GM23338 (cell line): ENCODE results near the gene CYSRT1. TPM values are rescaled to one million over a fixed set of nuclear protein-coding genes. Genes with fewer than 3 reads are reported as not detected.
A peak's percentile ranks its signal among the peaks of the same experiment; 100 is the strongest.

Source experiments
- ATAC-seq: fragments of 200-7000 bp; cut with Tn5 transposase; 3 replicates; pipeline ENCODE4 v1.9.1; 2020
- DNase-seq: peaks from one replicate; pipeline ENCODE4 v3.0.0-alpha.2; 2015; ENCODE audit warnings: low spot score
- H2AFZ ChIP-seq: fragments of 200-600 bp; sonication (generic); 2 replicates; pipeline ENCODE4 v1.8.0; 2016; ENCODE audit warnings: antibody characterized with exemption, mild to moderate bottlenecking, moderate library complexity
- H3F3A ChIP-seq: fragments of 200-600 bp; sonication (generic); replicated peaks from 2 replicates; pipeline ENCODE4 v1.8.0; 2017; ENCODE audit warnings: antibody characterized with exemption, mixed run types, low read depth
- H3K27ac ChIP-seq: fragments of 200-600 bp; sonication (generic); 2 replicates; pipeline ENCODE4 v1.6.1; 2016; ENCODE audit warnings: low read depth
- H3K27me3 ChIP-seq: fragments of 200-600 bp; sonication (generic); 2 replicates; pipeline ENCODE4 v1.8.0; 2016; ENCODE audit warnings: mild to moderate bottlenecking, mixed run types, moderate library complexity; ENCODE audit not compliant: insufficient read depth
- H3K36me3 ChIP-seq: fragments of 200-600 bp; sonication (generic); 2 replicates; pipeline ENCODE4 v1.8.0; 2016; ENCODE audit warnings: mild to moderate bottlenecking; ENCODE audit not compliant: insufficient read depth
- H3K4me1 ChIP-seq: fragments of 200-600 bp; sonication (generic); 2 replicates; pipeline ENCODE4 v1.8.0; 2016; ENCODE audit warnings: mild to moderate bottlenecking, moderate library complexity; ENCODE audit not compliant: insufficient read depth
- H3K4me2 ChIP-seq: fragments of 200-600 bp; sonication (generic); 2 replicates; pipeline ENCODE4 v1.7.1; 2017; ENCODE audit warnings: mixed run types
- H3K4me3 ChIP-seq: fragments of 200-600 bp; sonication (generic); 2 replicates; pipeline ENCODE4 v1.6.1; 2016; ENCODE audit warnings: mixed run types
- H3K79me2 ChIP-seq: fragments of 200-600 bp; sonication (generic); replicated peaks from 2 replicates; pipeline ENCODE4 v1.8.0; 2017; ENCODE audit warnings: mild to moderate bottlenecking; ENCODE audit not compliant: insufficient read depth
- H3K9me2 ChIP-seq: fragments of 200-600 bp; sonication (generic); 2 replicates; pipeline ENCODE4 v1.8.0; 2017; ENCODE audit not compliant: insufficient read depth
- H4K20me1 ChIP-seq: fragments of 200-600 bp; sonication (generic); replicated peaks from 2 replicates; pipeline ENCODE4 v1.8.0; 2017; ENCODE audit warnings: mild to moderate bottlenecking; ENCODE audit not compliant: insufficient read depth
- H3K27ac Mint-ChIP-seq: 2 replicates; pipeline ENCODE4 v1.8.0; 2020; ENCODE audit warnings: inconsistent platforms, mild to moderate bottlenecking, moderate library complexity, mixed read lengths
- H3K27me3 Mint-ChIP-seq: 3 replicates; pipeline ENCODE4 v1.8.0; 2022; ENCODE audit warnings: low read depth, mild to moderate bottlenecking, moderate library complexity, mixed read lengths, inconsistent platforms; ENCODE audit not compliant: insufficient read depth, poor library complexity
- H3K36me3 Mint-ChIP-seq: 3 replicates; pipeline ENCODE4 v1.8.0; 2021; ENCODE audit warnings: low read depth, mild to moderate bottlenecking, inconsistent platforms, moderate library complexity, mixed read lengths
- H3K4me1 Mint-ChIP-seq: 3 replicates; pipeline ENCODE4 v1.8.0; 2020; ENCODE audit warnings: mild to moderate bottlenecking, inconsistent platforms, mixed read lengths
- H3K4me3 Mint-ChIP-seq: 3 replicates; pipeline ENCODE4 v1.8.0; 2021; ENCODE audit warnings: moderate library complexity, mild to moderate bottlenecking, inconsistent platforms, mixed read lengths
- H3K9me3 Mint-ChIP-seq: 3 replicates; pipeline ENCODE4 v1.8.0; 2020; ENCODE audit warnings: moderate library complexity, mild to moderate bottlenecking, inconsistent platforms, mixed read lengths
- polyA plus RNA-seq: library from polyadenylated mRNA; unstranded; fragments of >200 nt; fragmentation: Nextera tagmentation; extraction: Ambion mirVana; gene quantifications from 2 replicates; pipeline ENCODE4 v1.2.1, GENCODE V29; 2016
- total RNA-seq: library from RNA; depleted of rRNA; stranded (reverse); fragments of >200 nt; shearing (Covaris generic); gene quantifications from 2 replicates; pipeline ENCODE4 v1.2.3, GENCODE V29; 2014
- TF ChIP-seq, protein P1 (sequence below), 2 experiments: fragments of 200-600 bp in 1 of 2; sonication (generic) in 1 of 2; conservative IDR thresholded peaks; 2 replicates each; pipeline versions ENCODE4 v1.5.1 to v1.6.1; 2016 to 2017; ENCODE audit warnings: antibody characterized with exemption in 2 of 2, low read depth in 2 of 2, mild to moderate bottlenecking in 2 of 2, moderate library complexity in 1 of 2
- TF ChIP-seq, protein P2 (sequence below): IDR thresholded peaks from one replicate; pipeline ENCODE4 v1.6.1; 2018; ENCODE audit warnings: antibody characterized with exemption; ENCODE audit not compliant: unreplicated experiment
- TF ChIP-seq, protein P3 (sequence below): fragments of 250-450 bp; sonication (Bioruptor Pico); IDR thresholded peaks from 2 replicates; pipeline ENCODE4 v1.5.0; 2020; ENCODE audit warnings: mild to moderate bottlenecking, moderate library complexity

The CYSRT1 gene
- total and polyA plus RNA-seq, 2 experiments from 2014 or later: 2.0 to 3.2 TPM

DNA sequence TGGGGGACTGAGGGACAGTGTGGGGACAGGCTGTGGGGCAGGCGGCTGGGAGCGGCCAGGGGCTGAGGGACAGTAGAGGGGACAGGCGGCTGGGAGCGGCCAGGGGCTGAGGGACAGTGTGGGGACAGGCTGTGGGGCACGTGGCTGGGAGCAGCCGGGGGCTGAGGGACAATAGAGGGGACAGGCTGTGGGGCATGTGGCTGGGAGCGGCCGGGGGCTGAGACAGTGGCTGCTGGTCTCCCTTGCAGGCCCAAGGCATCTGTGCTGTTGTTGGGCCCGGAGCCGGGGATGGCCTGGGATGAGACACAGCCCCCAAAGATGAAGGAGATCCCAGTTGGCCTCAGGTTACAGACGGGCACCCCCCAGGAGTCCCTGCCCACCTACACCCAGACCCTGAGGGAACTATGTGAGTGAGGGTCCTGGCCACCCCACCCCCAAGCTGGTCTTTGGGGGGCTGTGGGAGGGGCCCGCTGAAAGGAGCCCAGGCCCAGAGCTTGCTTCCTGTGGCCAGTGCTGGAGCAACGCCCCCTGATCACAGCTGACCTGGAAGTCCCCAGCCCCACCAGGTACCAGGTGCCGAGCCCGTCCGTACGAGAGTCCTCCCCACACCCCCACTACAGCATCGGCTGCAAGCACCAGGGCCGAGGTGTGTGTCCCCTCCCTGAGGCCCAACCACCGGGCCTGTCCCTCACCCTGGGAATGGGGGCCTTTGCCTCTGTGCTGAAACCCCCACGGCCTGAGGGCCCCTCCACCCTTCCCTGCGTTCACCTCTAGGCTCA, 26.7 kb downstream of the CYSRT1 start (continued):
- TF ChIP-seq, protein P1, sequence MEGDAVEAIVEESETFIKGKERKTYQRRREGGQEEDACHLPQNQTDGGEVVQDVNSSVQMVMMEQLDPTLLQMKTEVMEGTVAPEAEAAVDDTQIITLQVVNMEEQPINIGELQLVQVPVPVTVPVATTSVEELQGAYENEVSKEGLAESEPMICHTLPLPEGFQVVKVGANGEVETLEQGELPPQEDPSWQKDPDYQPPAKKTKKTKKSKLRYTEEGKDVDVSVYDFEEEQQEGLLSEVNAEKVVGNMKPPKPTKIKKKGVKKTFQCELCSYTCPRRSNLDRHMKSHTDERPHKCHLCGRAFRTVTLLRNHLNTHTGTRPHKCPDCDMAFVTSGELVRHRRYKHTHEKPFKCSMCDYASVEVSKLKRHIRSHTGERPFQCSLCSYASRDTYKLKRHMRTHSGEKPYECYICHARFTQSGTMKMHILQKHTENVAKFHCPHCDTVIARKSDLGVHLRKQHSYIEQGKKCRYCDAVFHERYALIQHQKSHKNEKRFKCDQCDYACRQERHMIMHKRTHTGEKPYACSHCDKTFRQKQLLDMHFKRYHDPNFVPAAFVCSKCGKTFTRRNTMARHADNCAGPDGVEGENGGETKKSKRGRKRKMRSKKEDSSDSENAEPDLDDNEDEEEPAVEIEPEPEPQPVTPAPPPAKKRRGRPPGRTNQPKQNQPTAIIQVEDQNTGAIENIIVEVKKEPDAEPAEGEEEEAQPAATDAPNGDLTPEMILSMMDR (conservative IDR thresholded peaks at IDR 0.05; ENCODE audit: low read depth in 2 of 2): no peak
- TF ChIP-seq, protein P2, sequence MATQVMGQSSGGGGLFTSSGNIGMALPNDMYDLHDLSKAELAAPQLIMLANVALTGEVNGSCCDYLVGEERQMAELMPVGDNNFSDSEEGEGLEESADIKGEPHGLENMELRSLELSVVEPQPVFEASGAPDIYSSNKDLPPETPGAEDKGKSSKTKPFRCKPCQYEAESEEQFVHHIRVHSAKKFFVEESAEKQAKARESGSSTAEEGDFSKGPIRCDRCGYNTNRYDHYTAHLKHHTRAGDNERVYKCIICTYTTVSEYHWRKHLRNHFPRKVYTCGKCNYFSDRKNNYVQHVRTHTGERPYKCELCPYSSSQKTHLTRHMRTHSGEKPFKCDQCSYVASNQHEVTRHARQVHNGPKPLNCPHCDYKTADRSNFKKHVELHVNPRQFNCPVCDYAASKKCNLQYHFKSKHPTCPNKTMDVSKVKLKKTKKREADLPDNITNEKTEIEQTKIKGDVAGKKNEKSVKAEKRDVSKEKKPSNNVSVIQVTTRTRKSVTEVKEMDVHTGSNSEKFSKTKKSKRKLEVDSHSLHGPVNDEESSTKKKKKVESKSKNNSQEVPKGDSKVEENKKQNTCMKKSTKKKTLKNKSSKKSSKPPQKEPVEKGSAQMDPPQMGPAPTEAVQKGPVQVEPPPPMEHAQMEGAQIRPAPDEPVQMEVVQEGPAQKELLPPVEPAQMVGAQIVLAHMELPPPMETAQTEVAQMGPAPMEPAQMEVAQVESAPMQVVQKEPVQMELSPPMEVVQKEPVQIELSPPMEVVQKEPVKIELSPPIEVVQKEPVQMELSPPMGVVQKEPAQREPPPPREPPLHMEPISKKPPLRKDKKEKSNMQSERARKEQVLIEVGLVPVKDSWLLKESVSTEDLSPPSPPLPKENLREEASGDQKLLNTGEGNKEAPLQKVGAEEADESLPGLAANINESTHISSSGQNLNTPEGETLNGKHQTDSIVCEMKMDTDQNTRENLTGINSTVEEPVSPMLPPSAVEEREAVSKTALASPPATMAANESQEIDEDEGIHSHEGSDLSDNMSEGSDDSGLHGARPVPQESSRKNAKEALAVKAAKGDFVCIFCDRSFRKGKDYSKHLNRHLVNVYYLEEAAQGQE: no peak

DNA sequence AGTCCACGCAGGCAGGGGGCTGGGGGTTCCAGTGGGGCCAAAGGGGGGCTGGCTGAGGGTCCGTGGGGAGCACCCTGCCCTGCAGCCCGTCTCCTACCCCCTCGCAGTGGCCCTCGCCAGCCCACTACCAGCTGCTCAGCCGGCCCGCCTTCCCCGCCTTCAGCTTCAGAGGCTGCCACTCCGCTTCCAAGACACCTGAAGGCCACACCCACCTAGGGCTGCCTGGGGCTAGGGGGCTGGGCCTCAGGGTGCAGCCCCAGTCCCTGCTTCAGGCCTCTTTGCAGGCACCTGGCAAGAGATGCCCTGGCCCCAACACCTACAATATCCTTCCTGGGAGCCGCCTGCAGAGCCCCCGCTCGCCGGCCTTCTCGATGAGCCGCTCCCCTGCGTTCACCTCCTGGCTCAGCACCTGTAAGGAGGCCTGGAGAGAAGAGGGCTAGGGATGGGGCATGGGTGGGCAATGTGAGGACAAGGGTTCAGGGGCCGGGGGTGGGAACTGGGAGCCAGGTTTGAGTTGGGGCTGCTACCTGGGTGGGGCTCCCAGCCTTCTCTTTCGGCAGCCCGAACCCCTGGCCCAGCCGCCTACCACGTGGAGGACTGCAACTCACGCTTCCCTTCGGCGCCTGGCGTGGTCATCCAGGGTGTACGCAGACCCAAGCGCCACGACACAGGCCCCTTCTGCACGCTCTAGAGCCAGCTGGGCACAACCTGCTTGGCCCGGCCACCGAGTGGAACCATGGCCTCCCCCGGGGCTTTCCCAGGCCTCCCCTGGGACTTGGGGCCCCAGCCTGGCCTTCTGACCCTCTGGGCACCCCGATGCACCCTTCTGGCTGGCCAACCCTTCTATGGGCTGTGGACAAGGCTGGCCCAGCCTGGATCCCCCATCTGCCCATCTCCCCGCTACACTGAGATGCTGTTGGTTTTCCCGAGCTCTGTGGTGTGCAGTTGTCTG, 27.9 kb downstream of the CYSRT1 start:
- Histone ChIP-seq H3K4me2 (no peak overlapping the region), H3K9me2 (no peaks in the 10 kb centered on the region), H2AFZ (no peak overlapping the region), H3K27ac (no peak overlapping the region), H3K4me3 (no peak overlapping the region), H3K4me1 (peaks cover 13% of the 10 kb centered on the region; the same call in 1 of the 2 replicates), H3K36me3 (no peaks in the 10 kb centered on the region; the same call in 1 of the 2 replicates), H3K27me3 (peaks cover 4% of the 10 kb centered on the region; the same call in 1 of the 2 replicates), H3K79me2 (peaks cover 20% of the 10 kb centered on the region), H3F3A (peaks cover 5% of the 10 kb centered on the region), H4K20me1 (no peaks in the 10 kb centered on the region; the same call in 1 of the 2 replicates)
- peak; percentile 68 for ATAC-seq
- peaks cover 11% of the 10 kb centered on the region for H3K4me1 Mint-ChIP-seq
- H3K27ac Mint-ChIP-seq: no peak overlapping the region
- H3K36me3 Mint-ChIP-seq: peaks cover 8% of the 10 kb centered on the region; the same call in 2 of the 3 replicates
- H3K27me3 Mint-ChIP-seq: peaks cover 21% of the 10 kb centered on the region
- peak; percentile 60 for DNase-seq
- H3K9me3 Mint-ChIP-seq: no peaks in the 10 kb centered on the region
- no peak overlapping the region; the same call in 2 of the 3 replicates for H3K4me3 Mint-ChIP-seq
- TF ChIP-seq, protein P3, sequence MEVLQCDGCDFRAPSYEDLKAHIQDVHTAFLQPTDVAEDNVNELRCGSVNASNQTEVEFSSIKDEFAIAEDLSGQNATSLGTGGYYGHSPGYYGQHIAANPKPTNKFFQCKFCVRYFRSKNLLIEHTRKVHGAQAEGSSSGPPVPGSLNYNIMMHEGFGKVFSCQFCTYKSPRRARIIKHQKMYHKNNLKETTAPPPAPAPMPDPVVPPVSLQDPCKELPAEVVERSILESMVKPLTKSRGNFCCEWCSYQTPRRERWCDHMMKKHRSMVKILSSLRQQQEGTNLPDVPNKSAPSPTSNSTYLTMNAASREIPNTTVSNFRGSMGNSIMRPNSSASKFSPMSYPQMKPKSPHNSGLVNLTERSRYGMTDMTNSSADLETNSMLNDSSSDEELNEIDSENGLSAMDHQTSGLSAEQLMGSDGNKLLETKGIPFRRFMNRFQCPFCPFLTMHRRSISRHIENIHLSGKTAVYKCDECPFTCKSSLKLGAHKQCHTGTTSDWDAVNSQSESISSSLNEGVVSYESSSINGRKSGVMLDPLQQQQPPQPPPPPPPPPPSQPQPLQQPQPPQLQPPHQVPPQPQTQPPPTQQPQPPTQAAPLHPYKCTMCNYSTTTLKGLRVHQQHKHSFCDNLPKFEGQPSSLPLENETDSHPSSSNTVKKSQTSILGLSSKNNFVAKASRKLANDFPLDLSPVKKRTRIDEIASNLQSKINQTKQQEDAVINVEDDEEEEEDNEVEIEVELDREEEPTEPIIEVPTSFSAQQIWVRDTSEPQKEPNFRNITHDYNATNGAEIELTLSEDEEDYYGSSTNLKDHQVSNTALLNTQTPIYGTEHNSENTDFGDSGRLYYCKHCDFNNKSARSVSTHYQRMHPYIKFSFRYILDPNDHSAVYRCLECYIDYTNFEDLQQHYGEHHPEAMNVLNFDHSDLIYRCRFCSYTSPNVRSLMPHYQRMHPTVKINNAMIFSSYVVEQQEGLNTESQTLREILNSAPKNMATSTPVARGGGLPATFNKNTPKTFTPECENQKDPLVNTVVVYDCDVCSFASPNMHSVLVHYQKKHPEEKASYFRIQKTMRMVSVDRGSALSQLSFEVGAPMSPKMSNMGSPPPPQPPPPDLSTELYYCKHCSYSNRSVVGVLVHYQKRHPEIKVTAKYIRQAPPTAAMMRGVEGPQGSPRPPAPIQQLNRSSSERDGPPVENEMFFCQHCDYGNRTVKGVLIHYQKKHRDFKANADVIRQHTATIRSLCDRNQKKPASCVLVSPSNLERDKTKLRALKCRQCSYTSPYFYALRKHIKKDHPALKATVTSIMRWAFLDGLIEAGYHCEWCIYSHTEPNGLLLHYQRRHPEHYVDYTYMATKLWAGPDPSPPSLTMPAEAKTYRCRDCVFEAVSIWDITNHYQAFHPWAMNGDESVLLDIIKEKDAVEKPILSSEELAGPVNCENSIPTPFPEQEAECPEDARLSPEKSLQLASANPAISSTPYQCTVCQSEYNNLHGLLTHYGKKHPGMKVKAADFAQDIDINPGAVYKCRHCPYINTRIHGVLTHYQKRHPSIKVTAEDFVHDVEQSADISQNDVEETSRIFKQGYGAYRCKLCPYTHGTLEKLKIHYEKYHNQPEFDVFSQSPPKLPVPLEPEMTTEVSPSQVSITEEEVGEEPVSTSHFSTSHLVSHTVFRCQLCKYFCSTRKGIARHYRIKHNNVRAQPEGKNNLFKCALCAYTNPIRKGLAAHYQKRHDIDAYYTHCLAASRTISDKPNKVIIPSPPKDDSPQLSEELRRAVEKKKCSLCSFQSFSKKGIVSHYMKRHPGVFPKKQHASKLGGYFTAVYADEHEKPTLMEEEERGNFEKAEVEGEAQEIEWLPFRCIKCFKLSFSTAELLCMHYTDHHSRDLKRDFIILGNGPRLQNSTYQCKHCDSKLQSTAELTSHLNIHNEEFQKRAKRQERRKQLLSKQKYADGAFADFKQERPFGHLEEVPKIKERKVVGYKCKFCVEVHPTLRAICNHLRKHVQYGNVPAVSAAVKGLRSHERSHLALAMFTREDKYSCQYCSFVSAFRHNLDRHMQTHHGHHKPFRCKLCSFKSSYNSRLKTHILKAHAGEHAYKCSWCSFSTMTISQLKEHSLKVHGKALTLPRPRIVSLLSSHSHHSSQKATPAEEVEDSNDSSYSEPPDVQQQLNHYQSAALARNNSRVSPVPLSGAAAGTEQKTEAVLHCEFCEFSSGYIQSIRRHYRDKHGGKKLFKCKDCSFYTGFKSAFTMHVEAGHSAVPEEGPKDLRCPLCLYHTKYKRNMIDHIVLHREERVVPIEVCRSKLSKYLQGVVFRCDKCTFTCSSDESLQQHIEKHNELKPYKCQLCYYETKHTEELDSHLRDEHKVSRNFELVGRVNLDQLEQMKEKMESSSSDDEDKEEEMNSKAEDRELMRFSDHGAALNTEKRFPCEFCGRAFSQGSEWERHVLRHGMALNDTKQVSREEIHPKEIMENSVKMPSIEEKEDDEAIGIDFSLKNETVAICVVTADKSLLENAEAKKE (CRISPR knock-in tag): no peak
- TF ChIP-seq, protein P2: no peak
